HUES48 (cell line): ENCODE results near the gene SLC46A2.
A peak's percentile ranks its signal among the peaks of the same experiment; 100 is the strongest.

Experiments used
- H3K27ac ChIP-seq: one replicate; pipeline ENCODE4 v1.7.0; 2013; ENCODE audit warnings: low read depth, low read length, inconsistent platforms
- H3K27me3 ChIP-seq: 2 replicates; pipeline ENCODE4 v1.6.1; 2013; ENCODE audit warnings: mild to moderate bottlenecking, low read length; ENCODE audit not compliant: control insufficient read depth, insufficient read depth
- H3K36me3 ChIP-seq: 2 replicates; pipeline ENCODE4 v1.6.1; 2013; ENCODE audit warnings: low read length; ENCODE audit not compliant: control insufficient read depth, insufficient read depth
- H3K4me1 ChIP-seq: 2 replicates; pipeline ENCODE4 v1.6.1; 2013; ENCODE audit warnings: mild to moderate bottlenecking, low read length; ENCODE audit not compliant: control insufficient read depth, insufficient read depth
- H3K4me3 ChIP-seq: 2 replicates; pipeline ENCODE4 v1.5.1; 2013; ENCODE audit warnings: mild to moderate bottlenecking, low read depth, low read length
- H3K9ac ChIP-seq: 2 replicates; pipeline ENCODE4 v1.6.1; 2013; ENCODE audit warnings: mild to moderate bottlenecking, low read depth, low read length, moderate library complexity
- H3K9me3 ChIP-seq: 2 replicates; pipeline ENCODE4 v1.6.1; 2013; ENCODE audit warnings: low read length; ENCODE audit not compliant: control insufficient read depth, insufficient read depth

SLC46A2 gene

DNA sequence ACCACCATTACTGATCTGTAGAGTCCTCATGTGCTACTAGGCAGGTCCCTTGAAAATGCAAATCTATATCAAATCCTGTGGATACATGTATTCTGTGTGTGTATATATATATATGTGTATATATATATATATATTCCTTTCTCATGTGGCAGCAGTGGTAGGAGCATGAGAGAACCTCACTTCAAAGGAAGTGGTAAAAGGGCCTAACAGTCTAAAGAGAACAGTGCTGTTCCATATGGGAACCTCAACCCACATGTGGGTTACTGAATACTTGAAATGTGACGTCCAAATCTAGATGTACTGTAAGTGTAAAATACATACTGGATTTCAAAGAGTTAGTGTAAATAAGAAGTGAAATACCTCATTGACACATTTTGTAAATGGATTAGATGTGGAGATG is 5.4 kb downstream of the SLC46A2 start:
- no peaks in the 10 kb centered on the region for H3K9me3 ChIP-seq
- H3K9ac ChIP-seq = no peak overlapping the region
- H3K27ac ChIP-seq = no peak overlapping the region
- H3K4me3 ChIP-seq = no peak overlapping the region
- peaks cover 5% of the 10 kb centered on the region; the same call in 1 of the 2 replicates for H3K4me1 ChIP-seq
- H3K27me3 ChIP-seq = peaks cover 15% of the 10 kb centered on the region
- no peaks in the 10 kb centered on the region for H3K36me3 ChIP-seq

GRCh38 chr9:112884721-112885120 is 6.0 kb downstream of the SLC46A2 start:
- no peaks in the 10 kb centered on the region for H3K36me3 ChIP-seq
- H3K9ac ChIP-seq = no peak overlapping the region
- H3K4me1 ChIP-seq = peaks cover 5% of the 10 kb centered on the region; the same call in 1 of the 2 replicates
- H3K9me3 ChIP-seq = no peaks in the 10 kb centered on the region
- H3K27ac ChIP-seq = no peak overlapping the region
- H3K4me3 ChIP-seq = no peak overlapping the region
- H3K27me3 ChIP-seq = peaks cover 9% of the 10 kb centered on the region

- Histone ChIP-seq H3K9me3 (no peaks in the 10 kb centered on the region), H3K27me3 (peaks cover 2% of the 10 kb centered on the region), H3K9ac (no peak overlapping the region), H3K36me3 (no peaks in the 10 kb centered on the region), H3K4me1 (peaks cover 5% of the 10 kb centered on the region; the same call in 1 of the 2 replicates), H3K27ac (no peak overlapping the region), H3K4me3 (no peak overlapping the region)
Observed at GRCh38 chr9:112884101-112884500, 6.6 kb downstream of the SLC46A2 start.

DNA sequence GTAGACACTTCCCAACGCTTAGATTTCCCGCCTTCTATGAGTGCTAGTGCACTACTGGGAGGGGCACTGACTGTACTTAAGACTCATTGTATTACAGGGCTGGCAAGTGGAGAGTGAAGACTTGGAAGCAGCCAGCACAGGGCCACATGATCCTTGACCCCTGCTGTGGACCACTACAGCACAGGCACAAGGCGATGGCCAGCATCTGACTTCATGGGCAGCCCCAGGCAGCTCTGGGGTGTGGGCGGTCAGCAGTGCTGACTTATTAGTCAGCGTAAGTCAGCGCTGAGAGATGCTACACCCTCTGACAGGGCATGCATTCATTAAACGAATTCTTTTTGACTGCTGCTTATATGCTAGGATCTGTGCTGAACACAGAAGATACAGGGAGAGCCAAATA is 9.3 kb downstream of the SLC46A2 start:
- Histone ChIP-seq H3K9me3 (no peaks in the 10 kb centered on the region), H3K4me3 (no peak overlapping the region), H3K27me3 (no peaks in the 10 kb centered on the region), H3K27ac (no peak overlapping the region), H3K9ac (no peak overlapping the region), H3K4me1 (peaks cover 5% of the 10 kb centered on the region; the same call in 1 of the 2 replicates), H3K36me3 (no peaks in the 10 kb centered on the region)

DNA sequence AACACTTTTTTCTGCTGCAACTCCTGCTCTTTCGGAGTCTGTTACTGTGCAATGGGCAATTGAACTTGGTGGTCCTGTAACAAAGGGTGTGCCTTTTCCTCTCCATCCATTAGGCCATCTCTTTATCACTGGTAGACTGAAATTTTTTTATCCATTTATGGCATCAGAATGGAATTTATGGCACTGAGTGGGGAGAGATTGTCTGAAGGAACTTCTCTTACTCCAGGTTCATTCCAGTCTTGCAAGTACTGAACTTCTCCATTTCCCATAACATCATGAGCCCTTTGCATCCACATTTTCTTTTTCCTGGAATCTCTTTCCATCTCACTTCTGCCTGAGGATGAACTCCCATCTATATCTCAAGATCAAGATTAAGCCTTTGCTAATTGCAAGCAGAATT is 10.0 kb downstream of the SLC46A2 start:
- no peak overlapping the region for H3K9ac ChIP-seq
- H3K36me3 ChIP-seq = no peaks in the 10 kb centered on the region
- H3K9me3 ChIP-seq = no peaks in the 10 kb centered on the region
- H3K27ac ChIP-seq = no peak overlapping the region
- no peak overlapping the region for H3K4me3 ChIP-seq
- H3K27me3 ChIP-seq = no peaks in the 10 kb centered on the region
- H3K4me1 ChIP-seq = peaks cover 5% of the 10 kb centered on the region; the same call in 1 of the 2 replicates

DNA sequence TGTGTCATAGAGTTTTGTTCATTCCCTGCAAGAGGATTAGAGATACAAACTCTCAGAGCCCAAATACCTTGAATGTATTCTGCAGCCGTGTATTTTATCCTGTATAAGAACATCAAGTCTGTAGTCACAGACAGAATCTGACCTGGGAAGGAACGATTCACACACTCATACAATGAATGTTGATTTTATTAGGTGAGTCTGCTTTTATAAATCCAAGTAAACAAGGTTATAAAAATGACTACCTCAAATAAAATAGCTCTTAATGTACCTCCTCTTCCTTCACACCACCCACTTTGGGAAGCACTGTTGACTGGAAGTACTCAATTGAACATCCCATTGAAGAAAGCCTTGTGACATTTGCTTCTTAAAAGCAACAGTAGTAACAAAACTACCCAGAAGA is 11.9 kb downstream of the SLC46A2 start:
- H3K9me3 ChIP-seq = no peaks in the 10 kb centered on the region
- H3K4me3 ChIP-seq = no peak overlapping the region
- no peaks in the 10 kb centered on the region; the same call in 1 of the 2 replicates for H3K4me1 ChIP-seq
- H3K36me3 ChIP-seq = no peaks in the 10 kb centered on the region
- H3K9ac ChIP-seq = no peak overlapping the region
- no peaks in the 10 kb centered on the region for H3K27me3 ChIP-seq
- H3K27ac ChIP-seq = no peak overlapping the region

- H3K9ac ChIP-seq = no peak overlapping the region
- no peaks in the 10 kb centered on the region for H3K27me3 ChIP-seq
- H3K4me1 ChIP-seq = 0 out of 2 replicates have a peak, but pooled peaks cover 3% of the 10 kb centered on the region
- H3K9me3 ChIP-seq = no peaks in the 10 kb centered on the region
- no peak overlapping the region for H3K27ac ChIP-seq
- H3K4me3 ChIP-seq = no peak overlapping the region
- H3K36me3 ChIP-seq = peaks cover 6% of the 10 kb centered on the region; the same call in 1 of the 2 replicates
Observed at GRCh38 chr9:112873773-112874405, 16.8 kb downstream of the SLC46A2 start.

- no peak overlapping the region for H3K27ac ChIP-seq
- H3K4me1 ChIP-seq = 0 out of 2 replicates have a peak, but pooled peaks cover 3% of the 10 kb centered on the region
- H3K9ac ChIP-seq = no peak overlapping the region
- no peaks in the 10 kb centered on the region for H3K27me3 ChIP-seq
- H3K9me3 ChIP-seq = no peaks in the 10 kb centered on the region
- H3K36me3 ChIP-seq = peaks cover 14% of the 10 kb centered on the region; the same call in 1 of the 2 replicates
- H3K4me3 ChIP-seq = no peak overlapping the region
Observed at GRCh38 chr9:112872019-112872418, 18.7 kb downstream of the SLC46A2 start.

GRCh38 chr9:112870556-112870955 is 20.1 kb downstream of the SLC46A2 start:
- H3K9me3 ChIP-seq = no peaks in the 10 kb centered on the region
- H3K4me1 ChIP-seq = 0 out of 2 replicates have a peak, but pooled peaks cover 3% of the 10 kb centered on the region
- no peak overlapping the region for H3K9ac ChIP-seq
- H3K4me3 ChIP-seq = no peak overlapping the region
- no peak overlapping the region for H3K27ac ChIP-seq
- peaks cover 14% of the 10 kb centered on the region; the same call in 1 of the 2 replicates for H3K36me3 ChIP-seq
- no peaks in the 10 kb centered on the region for H3K27me3 ChIP-seq

DNA sequence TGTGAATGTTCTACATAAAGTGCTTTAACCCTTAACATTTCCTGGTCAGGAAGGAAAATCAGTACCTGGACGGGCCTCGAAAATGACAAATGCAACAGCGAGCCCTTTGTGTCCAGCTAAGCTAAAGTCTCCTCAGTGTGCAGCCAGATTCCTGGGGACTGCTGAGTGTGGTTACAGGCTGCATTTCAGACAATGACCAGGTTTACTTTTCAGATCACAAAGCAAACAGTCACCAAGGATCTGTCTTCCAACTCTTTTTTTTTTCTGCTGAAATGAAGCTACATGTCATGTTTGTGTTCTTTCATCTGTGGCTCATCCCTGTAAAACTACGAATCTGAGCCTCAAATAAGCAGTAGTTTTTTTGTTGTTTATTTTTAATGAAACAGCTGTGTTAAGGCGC is 20.8 kb downstream of the SLC46A2 start:
- H3K9ac ChIP-seq = no peak overlapping the region
- H3K4me3 ChIP-seq = no peak overlapping the region
- no peaks in the 10 kb centered on the region for H3K27me3 ChIP-seq
- H3K27ac ChIP-seq = peak overlapping the region; percentile 40
- 0 out of 2 replicates have a peak, but pooled peaks cover 3% of the 10 kb centered on the region for H3K4me1 ChIP-seq
- H3K36me3 ChIP-seq = peaks cover 14% of the 10 kb centered on the region; the same call in 1 of the 2 replicates
- H3K9me3 ChIP-seq = no peaks in the 10 kb centered on the region

GRCh38 chr9:112869041-112869529 is 21.6 kb downstream of the SLC46A2 start:
- Histone ChIP-seq H3K9me3 (no peaks in the 10 kb centered on the region), H3K4me1 (0 out of 2 replicates have a peak, but pooled peaks cover 3% of the 10 kb centered on the region), H3K27me3 (no peaks in the 10 kb centered on the region), H3K36me3 (peaks cover 18% of the 10 kb centered on the region; the same call in 1 of the 2 replicates), H3K4me3 (no peak overlapping the region), H3K9ac (no peak overlapping the region), H3K27ac (peak overlapping the region; percentile 40)
